Measurements from ENCODE around the gene CDNF.

- TF ChIP-seq POLR2AphosphoS5 (IDR thresholded peaks at IDR 0.05; ENCODE audit: insufficient read depth in 1 of 2, low read depth in 1 of 2) (peak in 1 of 2 donors; percentile 22), CTCF (IDR thresholded peaks at IDR 0.05) (no peak)
Measured at GRCh38 chr10:14782691-14783363, 55.0 kb downstream of the CDNF start.

Data from vagina (tissue), 2 donors.